GM21381 (cell line): ENCODE results near the gene CEP97.
"Not testable (repeated sequence)": the region's sequence is repeated elsewhere in the genome, so short reads cannot be mapped to it uniquely, and the experiment has no call there.

Source experiments
- ATAC-seq: cut with Tn5 transposase; IDR thresholded peaks from one replicate; pipeline ENCODE4 v1.9.1; 2021; ENCODE audit warnings: mild to moderate bottlenecking, moderate library complexity; ENCODE audit not compliant: unreplicated experiment

Gene CEP97

GRCh38 chr3:101777745-101778281 lies 53.4 kb downstream of the CEP97 start:
- ATAC-seq: not testable (repeated sequence)

GRCh38 chr3:101778385-101779046 lies 54.1 kb downstream of the CEP97 start:
- ATAC-seq: no peak

GRCh38 chr3:101779047-101779821 lies 54.8 kb downstream of the CEP97 start, which contains the start of gene NXPE3:
Gene NXPE3 (plus strand): TSS chr3:101779211. CDS start chr3:101785597, 6,386 bp downstream.
- ATAC-seq: peak; percentile 95

- ATAC-seq: no peak
Measured at GRCh38 chr3:101779822-101780381, 55.5 kb downstream of the CEP97 start.

- ATAC-seq: no peak
Measured at GRCh38 chr3:101780661-101781060, 56.2 kb downstream of the CEP97 start.

GRCh38 chr3:101781166-101781565 lies 56.8 kb downstream of the CEP97 start:
- ATAC-seq: no peak

GRCh38 chr3:101784855-101785613 lies 60.6 kb downstream of the CEP97 start:
- ATAC-seq: no peak

- ATAC-seq: peak; percentile 98
Measured at GRCh38 chr3:101791778-101792177, 67.4 kb downstream of the CEP97 start.

GRCh38 chr3:101796077-101796680 lies 71.8 kb downstream of the CEP97 start:
- ATAC-seq: no peak

- no peak for ATAC-seq
Measured at GRCh38 chr3:101801174-101801573, 76.8 kb downstream of the CEP97 start.

- no peak for ATAC-seq
Measured at GRCh38 chr3:101802179-101802578, 77.8 kb downstream of the CEP97 start.

GRCh38 chr3:101803173-101803782 lies 78.9 kb downstream of the CEP97 start:
- peak; percentile 92 for ATAC-seq

- no peak for ATAC-seq
Measured at GRCh38 chr3:101803939-101804338, 79.5 kb downstream of the CEP97 start.

- no peak for ATAC-seq
Measured at GRCh38 chr3:101806491-101806890, 82.1 kb downstream of the CEP97 start.

GRCh38 chr3:101807888-101808287 lies 83.5 kb downstream of the CEP97 start:
- ATAC-seq: no peak

GRCh38 chr3:101809178-101810021 lies 85.0 kb downstream of the CEP97 start:
- peak; percentile 39 for ATAC-seq

GRCh38 chr3:101810022-101810418 lies 85.6 kb downstream of the CEP97 start:
- ATAC-seq: no peak

GRCh38 chr3:101811875-101812274 lies 87.5 kb downstream of the CEP97 start:
- no peak for ATAC-seq

- ATAC-seq: no peak
Measured at GRCh38 chr3:101812895-101813294, 88.5 kb downstream of the CEP97 start.
